ENCODE results near the gene NOS1AP.
"Not testable (repeated sequence)": the region's sequence is repeated elsewhere in the genome, so short reads cannot be mapped to it uniquely, and the experiment has no call there.

NOS1AP gene

GRCh38 chr1:162333991-162334390, 264.5 kb downstream of the NOS1AP start:
- DNase-seq (ENCODE audit: low read depth), result no peak
- no peak overlapping the region for H3K4me3 ChIP-seq (ENCODE audit: low read depth, low read length)

GRCh38 chr1:162335126-162335525, 265.6 kb downstream of the NOS1AP start:
- H3K4me3 ChIP-seq (ENCODE audit: low read depth, low read length), result no peak overlapping the region
- DNase-seq (ENCODE audit: low read depth), result no peak

GRCh38 chr1:162336621-162337285, 267.3 kb downstream of the NOS1AP start:
- H3K4me3 ChIP-seq (ENCODE audit: low read depth, low read length), result no peak overlapping the region
- no peak for DNase-seq (ENCODE audit: low read depth)

GRCh38 chr1:162342452-162342983, 273.0 kb downstream of the NOS1AP start:
- DNase-seq (ENCODE audit: low read depth), result no peak
- no peak overlapping the region for H3K4me3 ChIP-seq (ENCODE audit: low read depth, low read length)

GRCh38 chr1:162343470-162343869, 274.0 kb downstream of the NOS1AP start:
- no peak for DNase-seq (ENCODE audit: low read depth)
- no peak overlapping the region for H3K4me3 ChIP-seq (ENCODE audit: low read depth, low read length)

GRCh38 chr1:162347281-162347680, 277.8 kb downstream of the NOS1AP start:
- no peak for DNase-seq (ENCODE audit: low read depth)
- no peak overlapping the region for H3K4me3 ChIP-seq (ENCODE audit: low read depth, low read length)

- no peak overlapping the region for H3K4me3 ChIP-seq (ENCODE audit: low read depth, low read length)
- DNase-seq (ENCODE audit: low read depth), result no peak
Observed at GRCh38 chr1:162349635-162350330, 280.3 kb downstream of the NOS1AP start.

- no peak for DNase-seq (ENCODE audit: low read depth)
- no peak overlapping the region for H3K4me3 ChIP-seq (ENCODE audit: low read depth, low read length)
Observed at GRCh38 chr1:162351246-162351842, 281.9 kb downstream of the NOS1AP start.

GRCh38 chr1:162351874-162352273, 282.4 kb downstream of the NOS1AP start:
- H3K4me3 ChIP-seq (ENCODE audit: low read depth, low read length); DNase-seq (ENCODE audit: low read depth): not testable (repeated sequence)

- no peak overlapping the region for H3K4me3 ChIP-seq (ENCODE audit: low read depth, low read length)
- DNase-seq (ENCODE audit: low read depth), result no peak
Observed at GRCh38 chr1:162353078-162353477, 283.6 kb downstream of the NOS1AP start.

GRCh38 chr1:162353702-162354101, 284.2 kb downstream of the NOS1AP start:
- H3K4me3 ChIP-seq (ENCODE audit: low read depth, low read length), result no peak overlapping the region
- no peak for DNase-seq (ENCODE audit: low read depth)

- DNase-seq (ENCODE audit: low read depth), result no peak
Observed at GRCh38 chr1:162357681-162358266, 288.3 kb downstream of the NOS1AP start.

GRCh38 chr1:162358928-162359327, 289.4 kb downstream of the NOS1AP start:
- H3K4me3 ChIP-seq (ENCODE audit: low read depth, low read length), result no peak overlapping the region
- no peak for DNase-seq (ENCODE audit: low read depth)

More at GRCh38 chr1:162357681-162358266, 288.3 kb downstream of the NOS1AP start:
- H3K4me3 ChIP-seq (ENCODE audit: low read depth, low read length), result no peak overlapping the region

- DNase-seq (ENCODE audit: low read depth), result no peak
- no peak overlapping the region for H3K4me3 ChIP-seq (ENCODE audit: low read depth, low read length)
Observed at GRCh38 chr1:162359523-162360236, 290.2 kb downstream of the NOS1AP start.

- DNase-seq (ENCODE audit: low read depth), result no peak
- H3K4me3 ChIP-seq (ENCODE audit: low read depth, low read length), result no peak overlapping the region
Observed at GRCh38 chr1:162360237-162360873, 290.9 kb downstream of the NOS1AP start.

- DNase-seq (ENCODE audit: low read depth), result no peak
- H3K4me3 ChIP-seq (ENCODE audit: low read depth, low read length), result no peak overlapping the region
Observed at GRCh38 chr1:162360874-162361260, 291.4 kb downstream of the NOS1AP start.

- no peak overlapping the region for H3K4me3 ChIP-seq (ENCODE audit: low read depth, low read length)
- DNase-seq (ENCODE audit: low read depth), result no peak
Observed at GRCh38 chr1:162361349-162361748, 291.9 kb downstream of the NOS1AP start.

- H3K4me3 ChIP-seq (ENCODE audit: low read depth, low read length), result no peak overlapping the region
- DNase-seq (ENCODE audit: low read depth), result no peak
Observed at GRCh38 chr1:162363823-162364222, 294.3 kb downstream of the NOS1AP start.

- no peak for DNase-seq (ENCODE audit: low read depth)
- no peak overlapping the region for H3K4me3 ChIP-seq (ENCODE audit: low read depth, low read length)
Observed at GRCh38 chr1:162364498-162364897, 295.0 kb downstream of the NOS1AP start.

Measured in skeletal muscle cell (primary cell).